Left ventricle myocardium superior (tissue), 1 donor: ENCODE data around the gene ARID1B. TPM values are rescaled to one million over a fixed set of nuclear protein-coding genes. Genes with fewer than 3 reads are reported as not detected.

Experiments used
- ATAC-seq: fragments of 200-7000 bp; cut with Tn5 transposase; one replicate; pipeline ENCODE4 v1.9.1; 2020; ENCODE audit warnings: mild to moderate bottlenecking, moderate library complexity
- DNase-seq: peaks from one replicate; pipeline ENCODE4 v3.0.0-alpha.2; 2020
- intact Hi-C: fragments of 100-400 bp; cut with micrococcal nuclease; formaldehyde crosslinking; loops from one replicate; pipeline ENCODE4 v1.11.0; 2022
- total RNA-seq: library from RNA; stranded (reverse); fragmentation: NEBNext Ultra II Directional; extraction: Animal tissue kit (Norgen Biotek cat#: 25700); gene quantifications from one replicate; pipeline ENCODE4 v1.2.1, GENCODE V29; 2021
- donor health status: DM: no; HTN: yes; CAD: no; lungs with severe emphysema.

ARID1B gene
- total RNA-seq, 1 donor from 2014 or later: 46.6 TPM

- no peak for DNase-seq
- intact Hi-C loops: no loop called here
- no peak for ATAC-seq
These were observed 132.2 kb downstream of the ARID1B start for GRCh38 chr6:156909212-156910010.

GRCh38 chr6:156910011-156910334, 132.8 kb downstream of the ARID1B start:
- DNase-seq: no peak
- intact Hi-C loops: no loop called here
- no peak for ATAC-seq

GRCh38 chr6:156910938-156911337, 133.8 kb downstream of the ARID1B start:
- ATAC-seq (no peak), DNase-seq (no peak)
- intact Hi-C loops: no loop called here

GRCh38 chr6:156911581-156911980, 134.4 kb downstream of the ARID1B start:
- intact Hi-C loops: no loop called here
- DNase-seq: no peak
- ATAC-seq: no peak

- no peak for ATAC-seq
- DNase-seq: no peak
- intact Hi-C loops: no loop called here
These were observed 135.3 kb downstream of the ARID1B start for GRCh38 chr6:156912431-156912830.

GRCh38 chr6:156914181-156914580, 137.0 kb downstream of the ARID1B start:
- ATAC-seq (no peak), DNase-seq (no peak)
- intact Hi-C loops: no loop called here

GRCh38 chr6:156916130-156916801, 139.1 kb downstream of the ARID1B start:
- no peak for ATAC-seq
- intact Hi-C loops: no loop called here
- no peak for DNase-seq

GRCh38 chr6:156917213-156917612, 140.0 kb downstream of the ARID1B start:
- intact Hi-C loops: no loop called here
- no peak for DNase-seq
- no peak for ATAC-seq

- ATAC-seq: peak; percentile 30
- intact Hi-C loops: no loop called here
- no peak for DNase-seq
These were observed 141.5 kb downstream of the ARID1B start for GRCh38 chr6:156918647-156919046.

GRCh38 chr6:156919370-156919769, 142.2 kb downstream of the ARID1B start:
- peak; percentile 35 for ATAC-seq
- no peak for DNase-seq
- intact Hi-C loops: no loop called here

- DNase-seq: no peak
- no peak for ATAC-seq
- intact Hi-C loops: no loop called here
These were observed 142.7 kb downstream of the ARID1B start for GRCh38 chr6:156919814-156920369.

GRCh38 chr6:156924246-156924645, 147.1 kb downstream of the ARID1B start:
- no peak for ATAC-seq
- no peak for DNase-seq
- intact Hi-C loops: no loop called here

GRCh38 chr6:156925026-156925425, 147.8 kb downstream of the ARID1B start:
- intact Hi-C loops: no loop called here
- ATAC-seq: no peak
- no peak for DNase-seq

GRCh38 chr6:156925718-156926607, 148.8 kb downstream of the ARID1B start:
- intact Hi-C loops: no loop called here
- DNase-seq (no peak), ATAC-seq (no peak)

GRCh38 chr6:156928126-156928525, 150.9 kb downstream of the ARID1B start:
- no peak for ATAC-seq
- intact Hi-C loops: no loop called here
- no peak for DNase-seq

- intact Hi-C loops: no loop called here
- no peak for ATAC-seq
- no peak for DNase-seq
These were observed 151.8 kb downstream of the ARID1B start for GRCh38 chr6:156928972-156929371.

GRCh38 chr6:156931283-156931682, 154.1 kb downstream of the ARID1B start:
- DNase-seq (no peak), ATAC-seq (peak; percentile 26)
- intact Hi-C loops: no loop called here

GRCh38 chr6:156933201-156934068, 156.3 kb downstream of the ARID1B start:
- ATAC-seq (peak; percentile 78), DNase-seq (peak; percentile 41)
- intact Hi-C loops: no loop called here

- intact Hi-C loops: no loop called here
These were observed 156.9 kb downstream of the ARID1B start for GRCh38 chr6:156934069-156934460.

More at GRCh38 chr6:156934069-156934460, 156.9 kb downstream of the ARID1B start:
- ATAC-seq (no peak), DNase-seq (no peak)
